ENCODE data around the gene NPW. TPM values are rescaled to one million over a fixed set of nuclear protein-coding genes. Genes with fewer than 3 reads are reported as not detected.

NPW gene
- total and polyA plus RNA-seq, 2 of the 8 experiments (the other 6 are each of a cell fraction or from before 2014, with no cell fraction given), result 4.0 to 10.3 TPM

DNA sequence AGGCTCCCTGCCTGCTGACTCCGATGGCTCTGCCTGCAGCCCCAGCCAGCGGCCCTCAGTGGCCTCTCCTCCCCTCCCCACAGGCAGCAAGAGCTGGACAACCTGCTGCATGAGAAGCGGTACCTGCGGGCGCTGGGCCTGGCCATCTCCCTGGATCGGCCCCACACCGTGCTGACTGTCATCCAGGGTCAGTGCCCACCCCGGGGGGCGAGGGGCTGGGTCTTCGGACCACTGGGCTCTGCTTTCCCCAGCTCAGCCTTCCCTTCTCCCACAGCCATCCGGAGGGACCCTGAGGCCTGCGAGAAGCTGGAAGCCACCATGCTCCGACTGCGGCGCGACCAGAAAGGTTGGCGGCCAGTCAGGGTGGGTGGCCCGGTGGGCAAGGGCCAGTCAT lies 41.7 kb upstream of the NPW start:
- Histone ChIP-seq H4K91ac (replicated peaks; ENCODE audit: insufficient read length, low read length) (no peak overlapping the region), H3K4me2 (ENCODE audit: insufficient read depth in 1 of 2, low read depth in 2 of 2, low read length in 2 of 2) (no peak overlapping the region; a peak in 1 of 4 replicates), H2BK120ac (replicated peaks; ENCODE audit: low read depth, low read length) (no peak overlapping the region), H3K23me2 (ENCODE audit: low read depth, low read length) (peaks cover 14% of the 10 kb centered on the region; the same call in 1 of the 2 replicates), H2BK12ac (ENCODE audit: low read depth, low read length) (no peak overlapping the region), H3K9ac (replicated peaks in 1 of 4; ENCODE audit: extremely low read depth in 1 of 4, low read depth in 3 of 4, low read length in 3 of 4) (no peak overlapping the region), H3K18ac (ENCODE audit: extremely low read depth, low read length) (no peak overlapping the region), H3K36me3 (ENCODE audit: control insufficient read depth in 2 of 4, insufficient read depth in 4 of 4, low read length in 3 of 4) (peaks cover 11 to 33% (median 22%) of the 10 kb centered on the region in 4 experiments; a peak in 7 of 8 replicates), H4K5ac (ENCODE audit: insufficient read length, low read depth, low read length) (no peak overlapping the region), H3K79me1 (ENCODE audit: low read depth, low read length) (peaks cover 7% of the 10 kb centered on the region; the same call in 1 of the 2 replicates), H2AFZ (ENCODE audit: low read length) (no peak overlapping the region), H3K79me2 (ENCODE audit: control insufficient read depth in 1 of 2, insufficient read depth in 2 of 2, low read length in 2 of 2) (peaks cover 0 to 7% of the 10 kb centered on the region in 2 experiments; a peak in 2 of 4 replicates), H2AK5ac (ENCODE audit: low read depth, low read length) (no peak overlapping the region), H2BK15ac (ENCODE audit: low read length) (no peak overlapping the region), H3K23ac (ENCODE audit: insufficient read length) (no peak overlapping the region), H3K4ac (replicated peaks; ENCODE audit: insufficient read length, low read depth, low read length) (no peak overlapping the region), H3K27ac (ENCODE audit: low read depth, low read length) (no peak overlapping the region), H3K9me3 (ENCODE audit: insufficient read depth in 2 of 2, low read depth in 1 of 2, low read length in 1 of 2) (no peaks in the 10 kb centered on the region), H2BK5ac (ENCODE audit: low read depth, low read length) (0 out of 2 replicates have a peak overlapping the region, but pooled peaks have one; percentile 44), H4K8ac (ENCODE audit: extremely low read depth, insufficient read depth, low read length) (no peak overlapping the region), H3K56ac (replicated peaks; ENCODE audit: insufficient read length, low read depth, low read length) (no peak overlapping the region), H4K20me1 (replicated peaks in 1 of 2; ENCODE audit: control insufficient read depth in 1 of 2, insufficient read depth in 2 of 2, low read length in 2 of 2) (peaks cover 2 to 25% of the 10 kb centered on the region in 2 experiments), H3K4me3 (ENCODE audit: extremely low read depth in 1 of 4, insufficient read depth in 2 of 4, low read depth in 3 of 4, low read length in 4 of 4) (no peak overlapping the region), H3K27me3 (replicated peaks in 1 of 4; ENCODE audit: control insufficient read depth in 3 of 4, extremely low read depth in 1 of 4, insufficient read depth in 3 of 4, low read length in 3 of 4) (peaks cover 8 to 36% (median 35%) of the 10 kb centered on the region in 4 experiments; a peak in 6 of 7 replicates), H3K4me1 (replicated peaks in 1 of 4; ENCODE audit: control insufficient read depth in 3 of 4, insufficient read depth in 4 of 4, low read length in 3 of 4) (peaks cover 3 to 27% (median 23%) of the 10 kb centered on the region in 4 experiments), H3K14ac (ENCODE audit: insufficient read length) (no peak overlapping the region), H2BK20ac (ENCODE audit: low read length) (no peak overlapping the region)
- FAIRE-seq (no peak), DNase-seq (ENCODE audit: low read depth in 1 of 2, low spot score in 2 of 2) (no peak)
- ChIA-PET POLR2A (ENCODE audit: partially characterized antibody) (interaction anchor here (1.0 to 28.2 kb wide), 10 partner anchors 10 to 202 kb away, joined by 3 to 736 read pairs (median 8); partner anchors contain the start of genes FAHD1, HAGH, MSRB1 and NDUFB10), CTCF (ENCODE audit: partially characterized antibody) (interaction anchor here (0.7 to 1.5 kb wide), 4 partner anchors 20 to 54 kb away, joined by 3 to 5 read pairs (median 4); no protein-coding TSS in a partner anchor)
- WGBS, 2 experiments (ENCODE audit: extremely low coverage in 1 of 2, insufficient coverage in 1 of 2, insufficient read length in 1 of 2, insufficient replicate concordance in 2 of 2, low coverage in 1 of 2, low lambda C conversion rate in 2 of 2, missing lambda C conversion rate in 1 of 2), result 96% methylated on average over 15 of the region's 18 CpGs; no CpG with 5 or more reads in 1 of the 2 experiments
